GM21723 (cell line): Measurements from ENCODE around the gene HS6ST1.

ENCODE experiments used
- ATAC-seq: cut with Tn5 transposase; IDR thresholded peaks from one replicate; pipeline ENCODE4 v1.9.1; 2021; ENCODE audit warnings: mild to moderate bottlenecking, moderate library complexity; ENCODE audit not compliant: unreplicated experiment

Gene HS6ST1

GRCh38 chr2:128284037-128284441, 34.6 kb downstream of the HS6ST1 start:
- ATAC-seq: no peak

- no peak for ATAC-seq
Measured at GRCh38 chr2:128282976-128283810, 35.5 kb downstream of the HS6ST1 start.

GRCh38 chr2:128282246-128282975, 36.3 kb downstream of the HS6ST1 start:
- no peak for ATAC-seq

GRCh38 chr2:128281852-128282245, 36.8 kb downstream of the HS6ST1 start:
- ATAC-seq: no peak

- no peak for ATAC-seq
Measured at GRCh38 chr2:128280901-128281321, 37.8 kb downstream of the HS6ST1 start.

GRCh38 chr2:128280158-128280871, 38.4 kb downstream of the HS6ST1 start:
- no peak for ATAC-seq

- no peak for ATAC-seq
Measured at GRCh38 chr2:128279786-128280157, 38.9 kb downstream of the HS6ST1 start.

GRCh38 chr2:128279009-128279408, 39.7 kb downstream of the HS6ST1 start:
- ATAC-seq: no peak

GRCh38 chr2:128277961-128278681, 40.5 kb downstream of the HS6ST1 start:
- ATAC-seq: no peak

- ATAC-seq: no peak
Measured at GRCh38 chr2:128276878-128277675, 41.6 kb downstream of the HS6ST1 start.

GRCh38 chr2:128275498-128276045, 43.1 kb downstream of the HS6ST1 start:
- no peak for ATAC-seq

GRCh38 chr2:128274218-128274617, 44.5 kb downstream of the HS6ST1 start:
- no peak for ATAC-seq

- no peak for ATAC-seq
Measured at GRCh38 chr2:128273469-128274081, 45.1 kb downstream of the HS6ST1 start.

- no peak for ATAC-seq
Measured at GRCh38 chr2:128272601-128273468, 45.8 kb downstream of the HS6ST1 start.

GRCh38 chr2:128271911-128272600, 46.6 kb downstream of the HS6ST1 start:
- no peak for ATAC-seq

GRCh38 chr2:128271597-128271910, 47.1 kb downstream of the HS6ST1 start:
- no peak for ATAC-seq

GRCh38 chr2:128270672-128271596, 47.7 kb downstream of the HS6ST1 start:
- ATAC-seq: no peak
